BJ (cell line): ENCODE measurements around the gene TANC1. TPM values are rescaled to one million over a fixed set of nuclear protein-coding genes. Genes with fewer than 3 reads are reported as not detected.

Experiments
- CTCF ChIA-PET: fragments of 350-600 bp; formaldehyde crosslinking; extraction: SDS; loops from one replicate; lab custom pipeline; 2021; ENCODE audit warnings: antibody characterized with exemption, inconsistent platforms; lab: Yijun Ruan, JAX
- POLR2A ChIA-PET: fragments of 300-600 bp; sonication (Branson Sonifier 250); formaldehyde crosslinking; extraction: SDS; loops from one replicate; lab custom pipeline; 2021; ENCODE audit warnings: antibody characterized with exemption; lab: Charles Lee
- DNase-seq: peaks from one replicate; pipeline ENCODE4 v3.0.0-alpha.2; 2011; ENCODE audit warnings: low read depth
- H3K27me3 ChIP-seq: 2 replicates; pipeline ENCODE4 v1.6.0; 2011; ENCODE audit warnings: low read length; ENCODE audit not compliant: control insufficient read depth, insufficient read depth
- H3K36me3 ChIP-seq: 2 replicates; pipeline ENCODE4 v1.5.1; 2011; ENCODE audit warnings: low read length; ENCODE audit not compliant: control insufficient read depth, insufficient read depth
- H3K4me3 ChIP-seq: 2 replicates; pipeline ENCODE4 v1.5.1; 2011; ENCODE audit warnings: low read depth, mild to moderate bottlenecking, control low read depth, low read length
- polyA plus RNA-seq: library from polyadenylated mRNA; depleted of rRNA; stranded (reverse); fragments of >200 nt; gene quantifications from 2 replicates; pipeline ENCODE4 v1.2.3, GENCODE V29; 2011
- TF ChIP-seq, protein P1 (sequence below): IDR thresholded peaks from 2 replicates; pipeline ENCODE4 v1.5.1; 2011; ENCODE audit warnings: low read depth, mild to moderate bottlenecking, control low read depth, inconsistent platforms, low read length, moderate library complexity; ENCODE audit not compliant: insufficient read depth

The TANC1 gene
- polyA plus RNA-seq, 1 experiment, result 22.0 TPM

DNA sequence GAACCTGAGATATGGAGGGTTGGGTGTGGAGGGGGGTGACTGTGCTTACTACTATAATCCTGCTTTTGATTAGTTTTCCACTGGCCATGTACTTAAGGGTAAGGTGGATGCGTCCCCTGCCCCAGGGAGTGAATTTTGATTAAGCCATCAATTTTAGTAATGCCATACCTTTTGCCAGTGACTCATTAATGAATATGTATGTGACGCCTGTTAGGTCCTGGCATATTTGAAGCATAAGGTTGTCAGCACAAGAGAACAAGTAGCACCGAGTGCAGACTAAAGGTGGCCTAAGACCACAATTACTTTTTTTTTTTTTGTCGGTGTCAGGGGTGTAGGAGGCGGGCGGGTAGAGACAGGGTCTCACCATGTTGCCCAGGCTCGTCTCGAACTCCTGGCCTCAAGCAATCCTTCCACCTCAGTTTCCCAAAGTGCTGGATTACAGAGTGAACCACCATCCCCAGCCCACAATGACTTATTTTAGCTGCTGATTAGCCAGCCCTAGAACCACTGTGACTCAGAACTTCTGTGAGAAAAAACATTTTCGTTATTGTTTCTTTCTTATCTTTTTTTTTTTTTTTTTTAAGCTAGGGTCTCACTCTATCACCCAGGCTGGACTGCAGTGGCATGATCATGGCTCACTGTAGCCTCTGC, 7.0 kb downstream of the TANC1 start:
- no peak for DNase-seq
- POLR2A ChIA-PET, result no interaction called here
- Histone ChIP-seq H3K27me3 (no peaks in the 10 kb centered on the region), H3K4me3 (no peak overlapping the region), H3K36me3 (no peaks in the 10 kb centered on the region; the same call in 1 of the 2 replicates)
- CTCF ChIA-PET, result no interaction called here
- TF ChIP-seq, protein P1, sequence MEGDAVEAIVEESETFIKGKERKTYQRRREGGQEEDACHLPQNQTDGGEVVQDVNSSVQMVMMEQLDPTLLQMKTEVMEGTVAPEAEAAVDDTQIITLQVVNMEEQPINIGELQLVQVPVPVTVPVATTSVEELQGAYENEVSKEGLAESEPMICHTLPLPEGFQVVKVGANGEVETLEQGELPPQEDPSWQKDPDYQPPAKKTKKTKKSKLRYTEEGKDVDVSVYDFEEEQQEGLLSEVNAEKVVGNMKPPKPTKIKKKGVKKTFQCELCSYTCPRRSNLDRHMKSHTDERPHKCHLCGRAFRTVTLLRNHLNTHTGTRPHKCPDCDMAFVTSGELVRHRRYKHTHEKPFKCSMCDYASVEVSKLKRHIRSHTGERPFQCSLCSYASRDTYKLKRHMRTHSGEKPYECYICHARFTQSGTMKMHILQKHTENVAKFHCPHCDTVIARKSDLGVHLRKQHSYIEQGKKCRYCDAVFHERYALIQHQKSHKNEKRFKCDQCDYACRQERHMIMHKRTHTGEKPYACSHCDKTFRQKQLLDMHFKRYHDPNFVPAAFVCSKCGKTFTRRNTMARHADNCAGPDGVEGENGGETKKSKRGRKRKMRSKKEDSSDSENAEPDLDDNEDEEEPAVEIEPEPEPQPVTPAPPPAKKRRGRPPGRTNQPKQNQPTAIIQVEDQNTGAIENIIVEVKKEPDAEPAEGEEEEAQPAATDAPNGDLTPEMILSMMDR, result no peak

DNA sequence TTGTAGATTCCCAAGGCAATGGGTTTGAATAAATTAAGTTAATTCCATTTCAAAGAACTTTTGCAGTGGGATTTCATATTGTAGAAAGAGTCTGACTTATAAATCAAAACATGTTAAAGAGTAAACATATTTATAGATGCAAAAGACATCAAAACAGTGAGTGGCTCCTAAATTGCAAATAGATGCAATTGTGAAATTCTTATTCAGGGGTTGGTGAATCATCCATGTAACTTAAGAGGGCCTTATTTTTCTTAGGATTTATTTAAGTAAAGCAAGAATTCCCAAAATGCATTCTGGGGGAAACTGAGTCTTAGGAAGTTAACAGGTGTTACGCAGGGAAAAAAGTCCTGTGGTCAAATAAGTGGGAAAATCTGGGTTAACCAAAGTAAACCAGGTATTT, 11.3 kb downstream of the TANC1 start:
- no peaks in the 10 kb centered on the region for H3K27me3 ChIP-seq
- TF ChIP-seq, protein P1, result no peak
- ChIA-PET CTCF (no interaction called here), POLR2A (no interaction called here)
- DNase-seq, result no peak
- H3K36me3 ChIP-seq, result no peaks in the 10 kb centered on the region
- H3K4me3 ChIP-seq, result no peak overlapping the region

DNA sequence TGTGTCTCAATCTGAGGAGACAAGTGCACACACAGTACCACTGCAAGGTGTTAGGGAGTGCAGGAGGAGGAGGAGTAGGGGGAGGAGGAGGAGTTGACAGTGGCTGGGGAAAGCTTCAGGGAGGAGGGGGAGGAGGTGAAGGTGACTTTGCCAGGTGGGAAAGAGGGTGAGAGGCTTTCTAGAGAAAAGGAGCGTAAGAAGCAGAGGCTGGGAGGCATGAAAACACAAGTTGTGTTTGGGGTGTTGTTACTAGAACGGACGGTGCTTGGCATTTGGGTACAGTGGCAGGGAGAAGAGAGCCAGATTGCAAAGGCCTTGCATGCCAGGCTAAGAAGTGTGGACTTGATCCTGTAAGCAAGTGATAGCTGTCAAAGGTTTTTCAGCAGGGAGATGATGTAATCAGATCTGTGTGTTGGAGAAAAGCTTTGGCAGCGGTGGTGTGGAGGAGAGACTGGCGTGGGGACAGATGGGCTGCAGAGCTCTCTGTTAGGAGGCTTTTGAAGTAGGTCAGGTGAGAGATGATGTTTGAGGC, 16.2 kb downstream of the TANC1 start:
- H3K4me3 ChIP-seq, result no peak overlapping the region
- CTCF ChIA-PET, result interaction anchor here (0.8 to 1.2 kb wide), 3 partner anchors 11 to 13 kb away, joined by 3 to 5 read pairs (median 3); no protein-coding TSS in a partner anchor
- no peaks in the 10 kb centered on the region for H3K36me3 ChIP-seq
- H3K27me3 ChIP-seq, result no peaks in the 10 kb centered on the region
- TF ChIP-seq, protein P1, result no peak
- POLR2A ChIA-PET, result no interaction called here
- DNase-seq, result no peak

DNA sequence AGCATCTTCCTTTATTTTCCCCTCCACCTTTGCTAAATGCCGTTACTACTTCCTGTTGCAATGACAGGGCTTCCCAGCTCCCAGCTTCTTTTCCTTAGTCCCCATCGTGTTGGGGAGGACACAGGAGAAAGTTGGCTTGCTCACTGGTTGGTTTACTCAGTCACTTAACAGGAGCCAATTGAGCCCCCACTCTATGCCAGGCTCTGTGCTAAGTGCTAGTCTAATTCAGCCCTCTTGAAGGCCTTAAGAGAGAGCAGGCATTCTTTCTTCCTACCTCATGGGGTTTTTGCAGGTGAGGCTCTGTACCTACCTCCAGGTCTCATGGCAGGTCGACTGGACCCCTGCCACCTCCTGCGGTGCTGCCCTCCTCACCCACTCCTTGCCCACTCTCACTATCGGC, 20.1 kb downstream of the TANC1 start:
- Histone ChIP-seq H3K27me3 (no peaks in the 10 kb centered on the region), H3K36me3 (no peaks in the 10 kb centered on the region), H3K4me3 (no peak overlapping the region)
- ChIA-PET CTCF (interaction anchor here (0.8 kb wide), 1 partner anchor 11 kb away, joined by 3 read pairs; no protein-coding TSS in a partner anchor), POLR2A (no interaction called here)
- TF ChIP-seq, protein P1, result no peak
- DNase-seq, result no peak

DNA sequence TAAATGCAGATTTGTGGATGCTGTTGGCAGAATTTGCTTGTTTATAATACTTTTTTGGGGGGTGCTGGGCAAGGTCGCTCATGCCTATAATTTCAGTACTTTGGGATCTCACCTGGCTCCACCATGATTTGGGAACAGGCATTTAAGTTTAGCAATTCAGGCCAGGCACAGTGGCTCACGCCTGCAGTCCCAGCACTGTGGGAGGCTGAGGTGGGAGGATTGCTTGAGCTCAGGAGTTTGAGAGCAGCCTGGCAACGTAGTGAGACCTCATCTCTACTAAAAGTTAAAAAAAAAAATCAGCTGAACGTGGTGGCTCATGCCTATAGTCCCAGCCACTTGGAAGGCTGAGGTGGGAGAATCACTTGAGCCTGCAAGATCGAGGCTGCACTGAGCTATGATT, 20.7 kb downstream of the TANC1 start:
- H3K4me3 ChIP-seq, result no peak overlapping the region
- CTCF ChIA-PET, result interaction anchor here (1.1 kb wide), 1 partner anchor 11 kb away, joined by 4 read pairs; no protein-coding TSS in a partner anchor
- POLR2A ChIA-PET, result no interaction called here

More for the DNA sequence above, 20.7 kb downstream of the TANC1 start:
- Histone ChIP-seq H3K27me3 (no peaks in the 10 kb centered on the region), H3K36me3 (no peaks in the 10 kb centered on the region)
- no peak for DNase-seq
- TF ChIP-seq, protein P1, result no peak
